GM21786 (cell line): ENCODE results near the gene SMIM9.
A peak's percentile ranks its signal among the peaks of the same experiment; 100 is the strongest.
"Not testable (repeated sequence)": the region's sequence is repeated elsewhere in the genome, so short reads cannot be mapped to it uniquely, and the experiment has no call there.

Experiments used
- ATAC-seq: cut with Tn5 transposase; IDR thresholded peaks from one replicate; pipeline ENCODE4 v1.9.1; 2021; ENCODE audit not compliant: unreplicated experiment

Gene SMIM9

GRCh38 chrX:154834562-154834961 lies at the start of gene SMIM9:
SMIM9 (minus strand) TSS chrX:154834662; CDS start chrX:154830856, 3,806 bp downstream.
- no peak for ATAC-seq

- ATAC-seq: not testable (repeated sequence)
These were observed 49.6 kb upstream of the SMIM9 start for GRCh38 chrX:154884069-154884468.

DNA sequence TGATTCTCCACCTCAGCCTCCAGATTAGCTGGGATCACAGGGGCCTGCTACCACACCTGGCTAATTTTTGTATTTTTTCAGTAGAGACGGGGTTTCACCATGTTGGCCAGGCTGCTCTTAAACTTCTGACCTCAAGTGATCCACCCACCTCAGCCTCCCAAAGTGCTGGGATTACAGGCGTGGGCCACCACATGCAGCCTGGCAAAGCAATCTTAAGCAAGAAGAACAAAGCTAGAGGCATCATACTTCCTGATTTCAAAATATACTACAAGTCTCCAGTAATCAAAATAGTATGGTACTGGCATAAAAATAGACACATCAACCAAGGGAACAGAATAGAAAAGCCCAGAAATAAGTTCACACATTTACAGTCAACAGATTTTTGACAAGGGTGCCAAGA lies 38.9 kb upstream of the SMIM9 start:
- ATAC-seq: no peak

GRCh38 chrX:154868522-154868921 lies 34.1 kb upstream of the SMIM9 start:
- ATAC-seq: not testable (repeated sequence)

GRCh38 chrX:154855256-154855655 lies 20.8 kb upstream of the SMIM9 start:
- no peak for ATAC-seq

- ATAC-seq: no peak
These were observed 16.6 kb upstream of the SMIM9 start for GRCh38 chrX:154850957-154851611.

DNA sequence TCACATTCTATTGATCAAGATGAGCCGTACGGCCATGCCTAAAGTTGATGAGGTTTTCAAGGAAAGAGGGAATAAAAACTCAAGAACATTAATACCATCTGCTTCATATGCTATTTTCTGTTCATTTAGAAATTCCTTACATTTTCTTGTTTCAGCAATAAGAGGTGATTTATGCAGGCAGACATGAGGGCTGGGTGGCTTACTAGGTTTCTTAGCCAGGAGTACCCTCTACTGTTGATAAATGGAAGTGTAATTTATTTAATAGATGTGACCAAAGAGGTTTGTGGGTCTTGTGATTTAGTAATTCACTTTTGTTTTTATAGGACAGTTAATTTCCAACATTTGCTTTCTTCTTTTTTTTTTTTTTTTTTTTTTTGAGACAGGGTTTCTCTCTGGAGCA lies 6.4 kb upstream of the SMIM9 start:
- peak; percentile 47 for ATAC-seq

DNA sequence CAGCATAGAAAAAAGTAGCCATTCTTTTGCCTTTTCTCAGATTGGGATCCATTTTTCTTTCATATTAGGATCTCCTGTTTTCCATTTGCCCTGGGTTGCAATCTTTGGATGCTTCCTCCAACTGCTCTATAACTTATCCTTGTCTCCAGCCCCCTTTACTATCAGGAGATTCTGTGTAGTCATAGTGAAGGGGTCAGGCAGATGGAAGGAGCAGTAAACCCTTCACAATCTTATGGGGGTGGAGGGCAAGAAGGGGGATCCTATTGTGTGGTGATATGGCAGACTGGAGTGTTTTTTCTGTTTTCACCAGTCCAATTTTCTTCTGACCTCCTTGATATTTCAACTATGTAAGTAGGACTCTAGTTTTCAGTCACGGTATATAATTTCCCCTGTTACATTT lies 1.7 kb upstream of the SMIM9 start:
- no peak for ATAC-seq

- ATAC-seq: no peak
These were observed 652 bp downstream of the SMIM9 start for GRCh38 chrX:154833746-154834274.

- ATAC-seq: no peak
These were observed 4.5 kb downstream of the SMIM9 start for GRCh38 chrX:154829926-154830442.

- ATAC-seq: no peak
These were observed 5.3 kb downstream of the SMIM9 start for GRCh38 chrX:154829134-154829533.

- ATAC-seq: peak; percentile 15
These were observed 6.5 kb downstream of the SMIM9 start for GRCh38 chrX:154828016-154828408.

- ATAC-seq: peak; percentile 86
These were observed 7.1 kb downstream of the SMIM9 start for GRCh38 chrX:154827194-154828015.

DNA sequence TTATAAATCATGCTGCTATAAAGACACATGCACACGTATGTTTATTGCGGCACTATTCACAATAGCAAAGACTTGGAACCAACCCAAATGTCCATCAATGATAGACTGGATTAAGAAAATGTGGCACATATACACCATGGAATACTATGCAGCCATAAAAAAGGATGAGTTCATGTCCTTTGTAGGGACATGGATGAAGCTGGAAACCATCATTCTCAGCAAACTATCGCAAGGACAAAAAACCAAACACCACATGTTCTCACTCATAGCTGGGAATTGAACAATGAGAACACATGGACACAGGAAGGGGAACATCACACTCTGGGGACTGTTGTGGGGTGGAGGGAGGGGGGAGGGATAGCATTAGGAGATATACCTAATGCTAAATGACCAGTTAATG lies 8.9 kb downstream of the SMIM9 start:
- not testable (repeated sequence) for ATAC-seq

DNA sequence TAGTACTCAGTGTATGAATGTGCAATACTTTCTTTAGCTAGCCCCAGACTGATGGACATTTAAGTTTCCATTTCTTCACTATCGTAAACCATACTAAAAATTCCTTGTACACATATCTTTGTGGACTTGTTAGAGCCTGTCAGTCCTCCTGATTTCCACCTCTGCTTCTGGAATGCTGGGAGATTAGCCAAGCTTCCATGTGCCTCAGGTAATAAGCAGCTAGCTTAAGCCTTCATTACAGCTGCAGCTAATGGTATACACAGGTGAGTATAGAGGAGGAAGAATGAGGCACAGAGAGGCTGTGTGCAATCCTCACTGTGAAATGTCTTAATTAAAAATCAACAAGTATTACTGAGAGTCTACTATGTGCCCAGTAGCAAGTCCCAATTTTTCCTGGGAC lies 9.8 kb downstream of the SMIM9 start:
- no peak for ATAC-seq

DNA sequence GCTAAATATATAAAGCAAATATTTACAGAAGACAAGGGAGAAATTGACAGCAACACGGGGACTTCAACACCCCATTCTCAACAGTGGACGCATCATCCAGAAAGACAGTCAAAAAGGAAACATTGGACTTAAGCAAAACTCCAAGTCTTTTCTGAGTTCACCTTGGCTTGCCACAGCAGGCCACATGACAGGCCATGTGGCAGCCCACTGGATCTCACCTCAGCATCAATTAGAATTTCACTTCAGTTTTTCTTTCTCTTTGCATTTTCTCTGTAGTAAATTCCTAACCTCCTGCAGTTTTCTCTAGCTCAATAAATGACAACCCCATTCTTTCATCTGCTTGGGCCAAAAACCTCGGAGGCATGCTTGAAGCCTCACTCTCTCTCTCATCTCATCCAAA lies 12.4 kb downstream of the SMIM9 start:
- ATAC-seq: no peak

DNA sequence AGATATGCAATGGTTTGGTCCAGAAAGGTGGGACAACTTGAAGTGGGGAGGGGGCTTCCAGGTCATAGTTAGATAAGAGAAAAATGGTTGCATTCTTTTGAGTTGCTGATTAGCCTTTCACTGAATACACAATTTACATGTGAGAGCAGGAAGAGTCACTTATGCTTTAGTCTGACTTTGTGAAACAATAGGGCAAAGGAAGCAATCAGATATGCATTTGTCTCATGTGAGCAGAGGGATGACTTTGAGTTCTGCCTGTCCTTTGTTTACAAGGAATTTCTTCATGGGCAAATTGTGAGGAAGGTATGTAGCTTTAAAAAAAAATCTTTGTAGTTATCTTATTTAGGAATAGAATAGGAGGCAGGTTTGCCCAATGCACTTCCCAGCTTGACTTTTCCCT lies 12.9 kb downstream of the SMIM9 start:
- ATAC-seq: no peak

DNA sequence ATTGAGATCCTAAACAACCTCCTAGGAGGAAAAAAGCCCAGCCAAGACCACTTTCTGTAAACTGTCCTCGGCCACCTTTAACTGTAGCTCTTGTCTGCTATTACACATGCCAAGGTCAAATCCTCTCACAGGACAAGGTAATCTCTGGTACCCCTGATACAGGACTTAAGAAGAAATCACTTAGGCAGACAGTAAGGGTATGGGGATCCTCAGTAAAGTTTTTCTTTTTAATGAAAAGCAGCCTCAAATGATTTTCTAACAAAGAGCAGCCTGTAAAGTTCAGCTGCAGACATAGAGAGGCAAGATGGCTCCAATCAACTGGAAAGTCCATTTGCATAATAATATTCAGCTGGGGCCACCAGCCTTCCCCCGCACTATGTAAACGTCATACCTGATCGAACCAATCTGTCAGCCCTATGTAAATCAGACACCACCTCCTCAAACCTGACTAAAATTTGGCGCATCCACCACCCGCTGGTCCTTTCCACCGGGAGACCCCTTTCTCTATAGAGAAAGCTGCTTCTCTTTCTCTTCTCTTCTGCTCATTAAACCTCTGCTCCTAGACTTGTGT lies 14.6 kb downstream of the SMIM9 start:
- peak; percentile 42 for ATAC-seq

DNA sequence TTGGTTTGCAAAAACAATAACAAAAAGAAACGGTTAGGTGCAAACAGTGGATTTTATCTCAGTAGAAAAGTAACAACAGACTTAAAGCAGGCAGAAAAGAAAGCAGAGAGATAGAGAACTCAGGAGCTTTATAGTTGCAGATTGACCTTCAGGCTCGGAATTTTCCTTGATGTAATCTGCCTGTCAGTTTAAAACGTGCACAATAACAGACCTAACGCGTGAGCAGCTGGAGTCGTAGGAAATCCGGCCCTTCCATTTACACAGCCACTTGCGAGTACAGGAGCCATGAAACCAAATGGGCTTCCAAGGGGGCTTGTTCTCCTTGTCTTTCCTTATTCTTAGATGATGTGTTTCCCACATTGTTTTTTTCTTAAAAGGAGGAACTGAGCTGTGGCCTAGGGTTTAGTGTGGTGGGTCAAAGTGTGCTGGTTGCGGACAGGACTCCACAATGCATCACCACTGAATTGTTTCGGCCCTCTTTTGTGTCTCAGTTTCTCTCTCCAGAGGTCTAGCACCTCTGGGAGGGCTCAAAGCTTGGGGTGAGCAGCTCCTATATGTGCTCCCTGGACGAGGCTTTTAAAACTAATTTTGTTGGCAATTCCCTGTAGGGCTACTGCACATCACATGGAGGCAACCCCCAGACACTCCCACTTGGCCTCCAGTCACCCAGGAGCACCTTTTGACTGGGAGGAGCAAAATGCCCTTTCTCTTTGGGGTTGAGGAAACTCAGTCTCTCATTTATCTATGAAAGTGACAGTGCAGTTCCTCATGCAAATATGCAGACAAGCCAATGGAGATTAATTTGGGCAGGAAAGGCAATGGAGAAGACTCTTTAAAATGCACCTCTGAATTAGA lies 15.3 kb downstream of the SMIM9 start:
- ATAC-seq: no peak

DNA sequence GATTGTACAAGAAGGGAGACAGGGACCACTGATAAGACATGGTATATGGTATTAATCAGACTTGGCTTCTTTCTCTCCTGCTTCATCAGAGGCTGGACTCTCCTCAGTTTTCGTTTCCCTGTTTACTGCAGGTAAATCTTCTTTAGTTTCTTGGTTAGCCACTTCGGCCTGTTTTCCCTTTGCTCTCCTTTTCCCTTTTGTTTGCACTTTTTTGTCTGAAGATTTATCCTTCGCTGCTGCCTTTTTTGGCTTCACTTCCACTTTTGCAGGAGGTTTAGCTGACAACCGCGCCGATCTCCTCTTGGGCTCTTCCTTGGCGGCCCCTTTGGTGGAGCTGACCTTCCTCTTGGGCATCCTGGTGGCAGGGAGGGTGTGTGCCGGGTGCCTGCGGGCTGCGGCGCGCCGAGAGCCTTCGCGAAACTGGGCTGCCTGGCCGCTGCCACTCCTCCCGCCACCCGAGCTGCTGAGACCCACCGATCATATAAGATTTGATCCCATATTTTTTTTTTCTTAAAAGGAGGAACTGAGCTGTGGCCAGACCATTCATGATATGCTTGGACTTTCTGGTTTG lies 17.3 kb downstream of the SMIM9 start:
- not testable (repeated sequence) for ATAC-seq
